ENCODE data around the gene FAIM. TPM values are rescaled to one million over a fixed set of nuclear protein-coding genes. Genes with fewer than 3 reads are reported as not detected.

The FAIM gene
- total RNA-seq, 2 experiments from 2014 or later, result 2.0 TPM; not detected in 1

DNA sequence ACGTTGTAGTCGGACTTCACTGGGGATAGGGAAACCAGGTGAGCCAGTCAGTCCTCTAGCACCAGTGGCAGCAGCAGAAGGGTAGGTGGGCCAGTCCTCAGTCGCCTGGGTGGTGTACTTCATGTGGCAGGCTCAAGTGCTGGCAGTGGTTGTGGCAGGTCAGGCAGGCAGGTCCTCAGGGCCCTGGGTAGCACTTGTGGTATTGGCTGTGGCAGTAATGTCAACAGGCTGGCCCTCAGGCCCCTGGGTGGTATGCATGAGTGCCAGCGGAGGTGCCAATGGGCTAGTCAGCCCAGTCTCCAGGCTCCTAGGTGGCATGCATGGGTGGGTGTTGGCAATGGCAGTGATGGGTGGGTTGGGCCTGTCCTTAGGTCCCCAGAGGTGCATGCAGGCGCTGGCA lies 40.6 kb downstream of the FAIM start:
- Histone ChIP-seq H2AFZ (ENCODE audit: low read length) (no peak overlapping the region), H3K36me3 (ENCODE audit: insufficient read depth, low read length) (peaks cover 25% of the 10 kb centered on the region), H3K27ac (ENCODE audit: low read depth, low read length, poor library complexity, severe bottlenecking) (no peak overlapping the region), H3K4me2 (ENCODE audit: low read length) (no peak overlapping the region), H3K9me3 (ENCODE audit: low read length) (no peaks in the 10 kb centered on the region; the same call in 1 of the 2 replicates), H3K4me1 (ENCODE audit: insufficient read depth, low read length, poor library complexity, severe bottlenecking) (no peaks in the 10 kb centered on the region), H3K9me2 (ENCODE audit: insufficient read depth, low read length) (no peaks in the 10 kb centered on the region), H4K20me1 (ENCODE audit: insufficient read depth, low read length) (no peaks in the 10 kb centered on the region), H3K4me3 (ENCODE audit: low read depth, low read length, poor library complexity, severe bottlenecking) (no peak overlapping the region), H3K79me2 (ENCODE audit: insufficient read depth, low read depth, low read length) (no peaks in the 10 kb centered on the region)
- ChIA-PET CTCF (ENCODE audit: unreplicated experiment) (no interaction called here), POLR2A (no interaction called here)
- BruUV-seq (replicated peaks), result no TSS peak
- no peak for DNase-seq (ENCODE audit: low spot score)
- TF ChIP-seq, protein P1, sequence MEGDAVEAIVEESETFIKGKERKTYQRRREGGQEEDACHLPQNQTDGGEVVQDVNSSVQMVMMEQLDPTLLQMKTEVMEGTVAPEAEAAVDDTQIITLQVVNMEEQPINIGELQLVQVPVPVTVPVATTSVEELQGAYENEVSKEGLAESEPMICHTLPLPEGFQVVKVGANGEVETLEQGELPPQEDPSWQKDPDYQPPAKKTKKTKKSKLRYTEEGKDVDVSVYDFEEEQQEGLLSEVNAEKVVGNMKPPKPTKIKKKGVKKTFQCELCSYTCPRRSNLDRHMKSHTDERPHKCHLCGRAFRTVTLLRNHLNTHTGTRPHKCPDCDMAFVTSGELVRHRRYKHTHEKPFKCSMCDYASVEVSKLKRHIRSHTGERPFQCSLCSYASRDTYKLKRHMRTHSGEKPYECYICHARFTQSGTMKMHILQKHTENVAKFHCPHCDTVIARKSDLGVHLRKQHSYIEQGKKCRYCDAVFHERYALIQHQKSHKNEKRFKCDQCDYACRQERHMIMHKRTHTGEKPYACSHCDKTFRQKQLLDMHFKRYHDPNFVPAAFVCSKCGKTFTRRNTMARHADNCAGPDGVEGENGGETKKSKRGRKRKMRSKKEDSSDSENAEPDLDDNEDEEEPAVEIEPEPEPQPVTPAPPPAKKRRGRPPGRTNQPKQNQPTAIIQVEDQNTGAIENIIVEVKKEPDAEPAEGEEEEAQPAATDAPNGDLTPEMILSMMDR (conservative IDR thresholded peaks at IDR 0.05; ENCODE audit: low read length), result no peak
- TF ChIP-seq EZH2phosphoT487 (IDR thresholded peaks at IDR 0.05; ENCODE audit: borderline replicate concordance, low read depth, low read length), result no peak
- intact Hi-C loops (cut with micrococcal nuclease; ENCODE audit: unreplicated experiment), result no loop called here

DNA sequence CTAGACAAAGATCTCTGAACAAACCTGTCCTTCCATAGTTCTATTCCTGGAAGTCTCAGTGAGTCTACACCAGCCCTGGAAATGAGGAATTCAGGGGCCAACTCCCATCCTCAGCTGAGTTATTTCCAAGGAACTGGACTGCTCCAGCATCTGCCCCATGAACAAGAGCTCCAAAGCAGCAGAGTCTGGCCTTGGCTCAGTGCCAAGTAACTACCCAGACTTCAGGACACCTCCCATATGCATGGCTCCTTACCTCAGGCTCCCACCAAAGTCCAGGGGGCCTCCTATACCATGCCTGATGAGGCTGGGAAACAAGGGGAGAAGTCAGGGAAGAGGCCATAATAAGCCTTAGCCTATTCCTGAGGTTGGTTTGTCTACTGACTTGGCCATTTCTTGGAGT lies 45.0 kb downstream of the FAIM start:
- Histone ChIP-seq H3K36me3 (ENCODE audit: insufficient read depth, low read length) (peaks cover 34% of the 10 kb centered on the region), H3K4me1 (ENCODE audit: insufficient read depth, low read length, poor library complexity, severe bottlenecking) (no peaks in the 10 kb centered on the region), H3K9me2 (ENCODE audit: insufficient read depth, low read length) (no peaks in the 10 kb centered on the region), H3K9me3 (ENCODE audit: low read length) (no peaks in the 10 kb centered on the region), H2AFZ (ENCODE audit: low read length) (no peak overlapping the region), H3K79me2 (ENCODE audit: insufficient read depth, low read depth, low read length) (no peaks in the 10 kb centered on the region), H3K4me2 (ENCODE audit: low read length) (no peak overlapping the region), H3K27ac (ENCODE audit: low read depth, low read length, poor library complexity, severe bottlenecking) (no peak overlapping the region), H4K20me1 (ENCODE audit: insufficient read depth, low read length) (no peaks in the 10 kb centered on the region), H3K4me3 (ENCODE audit: low read depth, low read length, poor library complexity, severe bottlenecking) (no peak overlapping the region)
- BruUV-seq (replicated peaks), result no TSS peak
- POLR2A ChIA-PET, result interaction anchor here (1.0 kb wide), 1 partner anchor 262 kb away, joined by 3 read pairs; no protein-coding TSS in a partner anchor
- no peak for TF ChIP-seq EZH2phosphoT487 (IDR thresholded peaks at IDR 0.05; ENCODE audit: borderline replicate concordance, low read depth, low read length)
- TF ChIP-seq, protein P1 (conservative IDR thresholded peaks at IDR 0.05; ENCODE audit: low read length), result no peak
- intact Hi-C loops (cut with micrococcal nuclease; ENCODE audit: unreplicated experiment), result no loop called here
- no peak for DNase-seq (ENCODE audit: low spot score)
- CTCF ChIA-PET (ENCODE audit: unreplicated experiment), result no interaction called here

DNA sequence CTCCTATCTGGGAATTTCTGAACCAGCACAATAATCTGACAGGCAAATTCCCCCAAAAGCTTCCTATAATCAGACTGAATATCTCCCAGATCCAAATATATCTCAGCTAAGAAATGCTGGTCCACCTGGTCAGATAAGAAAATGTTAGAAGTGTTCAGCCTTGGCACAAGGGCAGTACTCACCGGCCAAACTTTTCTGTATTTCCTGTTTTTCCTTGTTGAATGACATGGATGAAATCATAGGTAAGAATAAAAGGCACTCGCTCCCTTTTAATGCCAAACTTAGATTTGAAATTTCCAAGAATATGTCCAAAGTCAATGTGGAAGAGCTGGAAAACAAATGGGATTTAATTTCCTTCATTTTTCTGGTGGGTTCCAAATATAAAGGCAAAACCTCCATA lies 48.9 kb downstream of the FAIM start:
- no peak for DNase-seq (ENCODE audit: low spot score)
- TF ChIP-seq, protein P1 (conservative IDR thresholded peaks at IDR 0.05; ENCODE audit: low read length), result no peak
- no peak for TF ChIP-seq EZH2phosphoT487 (IDR thresholded peaks at IDR 0.05; ENCODE audit: borderline replicate concordance, low read depth, low read length)
- Histone ChIP-seq H3K9me3 (ENCODE audit: low read length) (no peaks in the 10 kb centered on the region), H2AFZ (ENCODE audit: low read length) (no peak overlapping the region), H3K9me2 (ENCODE audit: insufficient read depth, low read length) (no peaks in the 10 kb centered on the region), H3K79me2 (ENCODE audit: insufficient read depth, low read depth, low read length) (no peaks in the 10 kb centered on the region), H3K4me2 (ENCODE audit: low read length) (no peak overlapping the region), H3K36me3 (ENCODE audit: insufficient read depth, low read length) (peaks cover 22% of the 10 kb centered on the region), H4K20me1 (ENCODE audit: insufficient read depth, low read length) (no peaks in the 10 kb centered on the region), H3K27ac (ENCODE audit: low read depth, low read length, poor library complexity, severe bottlenecking) (no peak overlapping the region), H3K4me3 (ENCODE audit: low read depth, low read length, poor library complexity, severe bottlenecking) (no peak overlapping the region), H3K4me1 (ENCODE audit: insufficient read depth, low read length, poor library complexity, severe bottlenecking) (no peaks in the 10 kb centered on the region)
- intact Hi-C loops (cut with micrococcal nuclease; ENCODE audit: unreplicated experiment), result no loop called here
- BruUV-seq (replicated peaks), result no TSS peak
- CTCF ChIA-PET (ENCODE audit: unreplicated experiment), result no interaction called here
- POLR2A ChIA-PET, result no interaction called here
